ENCODE results near the gene GMPPA.

DNA sequence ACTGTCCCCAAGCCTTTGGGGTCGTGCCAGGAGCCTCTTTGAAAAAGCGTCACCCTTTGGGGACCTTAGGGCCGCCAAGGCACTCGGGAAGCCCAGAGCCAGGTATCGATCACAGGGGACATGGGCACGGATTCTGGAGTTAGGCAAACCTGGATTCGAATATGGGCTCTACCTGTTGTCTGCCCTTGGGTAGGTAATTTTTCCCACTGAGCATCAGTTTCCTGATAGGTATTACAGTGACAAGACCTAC, 54.4 kb downstream of the GMPPA start:
- TF ChIP-seq, protein P1, sequence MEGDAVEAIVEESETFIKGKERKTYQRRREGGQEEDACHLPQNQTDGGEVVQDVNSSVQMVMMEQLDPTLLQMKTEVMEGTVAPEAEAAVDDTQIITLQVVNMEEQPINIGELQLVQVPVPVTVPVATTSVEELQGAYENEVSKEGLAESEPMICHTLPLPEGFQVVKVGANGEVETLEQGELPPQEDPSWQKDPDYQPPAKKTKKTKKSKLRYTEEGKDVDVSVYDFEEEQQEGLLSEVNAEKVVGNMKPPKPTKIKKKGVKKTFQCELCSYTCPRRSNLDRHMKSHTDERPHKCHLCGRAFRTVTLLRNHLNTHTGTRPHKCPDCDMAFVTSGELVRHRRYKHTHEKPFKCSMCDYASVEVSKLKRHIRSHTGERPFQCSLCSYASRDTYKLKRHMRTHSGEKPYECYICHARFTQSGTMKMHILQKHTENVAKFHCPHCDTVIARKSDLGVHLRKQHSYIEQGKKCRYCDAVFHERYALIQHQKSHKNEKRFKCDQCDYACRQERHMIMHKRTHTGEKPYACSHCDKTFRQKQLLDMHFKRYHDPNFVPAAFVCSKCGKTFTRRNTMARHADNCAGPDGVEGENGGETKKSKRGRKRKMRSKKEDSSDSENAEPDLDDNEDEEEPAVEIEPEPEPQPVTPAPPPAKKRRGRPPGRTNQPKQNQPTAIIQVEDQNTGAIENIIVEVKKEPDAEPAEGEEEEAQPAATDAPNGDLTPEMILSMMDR (conservative IDR thresholded peaks at IDR 0.05): no peak
- TF ChIP-seq ZFX (IDR thresholded peaks at IDR 0.05): no peak
